HEK293 (cell line): ENCODE measurements around the gene CKS2.
A peak's percentile ranks its signal among the peaks of the same experiment; 100 is the strongest.

Experiments
- CTCF ChIA-PET: fragments of 350-600 bp; formaldehyde crosslinking; extraction: SDS; loops from one replicate; lab custom pipeline; 2021; ENCODE audit warnings: antibody characterized with exemption; lab: Yijun Ruan, JAX
- POLR2A ChIA-PET: fragments of 300-600 bp; formaldehyde crosslinking; extraction: SDS; loops from one replicate; lab custom pipeline; 2020; ENCODE audit warnings: antibody characterized with exemption, inconsistent platforms; lab: Yijun Ruan, JAX
- H3K27ac ChIP-seq: fragments of 200-500 bp; sonication (Bioruptor generic); 2 replicates; pipeline ENCODE4 v1.5.1; 2014; ENCODE audit warnings: low read depth, low read length, control low read depth, inconsistent platforms; ENCODE audit errors: extremely low read depth
- H3K36me3 ChIP-seq, 2 experiments: fragments of 200-500 bp in 1 of 2; sonication (Bioruptor generic) in 1 of 2; 1 replicate in 1 of 2; 2 replicates in 1 of 2; pipeline ENCODE4 v1.5.1; 2014 to 2017; ENCODE audit warnings: inconsistent platforms in 2 of 2, low read length in 2 of 2; ENCODE audit not compliant: control insufficient read depth in 2 of 2, insufficient read depth in 1 of 2
- H3K4me1 ChIP-seq: fragments of 200-500 bp; sonication (Bioruptor generic); 2 replicates; pipeline ENCODE4 v1.5.1; 2014; ENCODE audit warnings: mild to moderate bottlenecking, low read length, inconsistent platforms; ENCODE audit not compliant: control insufficient read depth, insufficient read depth
- H3K4me3 ChIP-seq: 2 replicates; pipeline ENCODE4 v1.5.1; 2011; ENCODE audit warnings: low read depth, mild to moderate bottlenecking, control low read depth, low read length, moderate library complexity
- H3K9me3 ChIP-seq: fragments of 200-500 bp; sonication (Bioruptor generic); 2 replicates; pipeline ENCODE4 v1.5.1; 2014; ENCODE audit warnings: low read depth, low read length, inconsistent platforms; ENCODE audit not compliant: control insufficient read depth, insufficient read depth
- BCL6B ChIP-seq: fragments of 450-650 bp; formaldehyde crosslinking; IDR thresholded peaks from 2 replicates; pipeline ENCODE4 v1.5.1; 2017; ENCODE audit warnings: missing biosample characterization, missing genetic modification characterization
- GLIS1 ChIP-seq: fragments of 450-650 bp; formaldehyde crosslinking; IDR thresholded peaks from 2 replicates; pipeline ENCODE4 v1.5.1; 2016; ENCODE audit warnings: missing biosample characterization, missing genetic modification characterization
- KLF1 ChIP-seq: fragments of 450-650 bp; formaldehyde crosslinking; IDR thresholded peaks from 2 replicates; pipeline ENCODE4 v1.5.1; 2016; ENCODE audit warnings: missing biosample characterization, missing genetic modification characterization
- KLF10 ChIP-seq: fragments of 450-650 bp; IDR thresholded peaks from 2 replicates; pipeline ENCODE4 v1.5.1; 2018; ENCODE audit warnings: missing biosample characterization, mild to moderate bottlenecking, missing genetic modification characterization
- MEIS1 ChIP-seq: sonication (generic); formaldehyde crosslinking; IDR thresholded peaks from 2 replicates; pipeline ENCODE4 v1.8.1; 2022; ENCODE audit warnings: missing genetic modification reagents, mild to moderate bottlenecking, borderline replicate concordance
- PRDM1 ChIP-seq: fragments of 450-650 bp; formaldehyde crosslinking; IDR thresholded peaks from 2 replicates; pipeline ENCODE4; 2016; ENCODE audit warnings: missing biosample characterization, missing genetic modification characterization
- PRDM10 ChIP-seq: fragments of 450-650 bp; formaldehyde crosslinking; IDR thresholded peaks from 2 replicates; pipeline ENCODE4 v1.5.1; 2016; ENCODE audit warnings: missing biosample characterization, missing genetic modification characterization
- SP2 ChIP-seq: fragments of 450-650 bp; formaldehyde crosslinking; IDR thresholded peaks from 2 replicates; pipeline ENCODE4 v1.5.1; 2016; ENCODE audit warnings: missing biosample characterization, missing genetic modification characterization
- WT1 ChIP-seq: fragments of 450-650 bp; formaldehyde crosslinking; IDR thresholded peaks from 2 replicates; pipeline ENCODE4 v1.5.1; 2016; ENCODE audit warnings: missing biosample characterization, missing genetic modification characterization
- ZNF114 ChIP-seq: fragments of 450-650 bp; formaldehyde crosslinking; IDR thresholded peaks from 2 replicates; pipeline ENCODE4 v1.5.0; 2017; ENCODE audit warnings: missing biosample characterization, missing genetic modification characterization
- ZNF169 ChIP-seq: fragments of 450-650 bp; formaldehyde crosslinking; IDR thresholded peaks from 2 replicates; pipeline ENCODE4 v1.5.1; 2016; ENCODE audit warnings: missing biosample characterization, missing genetic modification characterization
- ZNF19 ChIP-seq: fragments of 450-650 bp; formaldehyde crosslinking; IDR thresholded peaks from 2 replicates; pipeline ENCODE4; 2016; ENCODE audit warnings: missing biosample characterization, missing genetic modification characterization, low read depth
- ZNF324 ChIP-seq: fragments of 450-650 bp; formaldehyde crosslinking; IDR thresholded peaks from 2 replicates; pipeline ENCODE4 v1.5.1; 2016; ENCODE audit warnings: missing biosample characterization, missing genetic modification characterization
- ZNF366 ChIP-seq: fragments of 450-650 bp; formaldehyde crosslinking; conservative IDR thresholded peaks from 2 replicates; pipeline ENCODE4 v1.5.1; 2016; ENCODE audit warnings: missing biosample characterization, missing genetic modification characterization
- ZNF37A ChIP-seq: fragments of 450-650 bp; IDR thresholded peaks from 2 replicates; pipeline ENCODE4 v1.5.1; 2018; ENCODE audit warnings: missing biosample characterization, missing genetic modification characterization
- ZNF473 ChIP-seq: fragments of 450-650 bp; formaldehyde crosslinking; IDR thresholded peaks from 2 replicates; pipeline ENCODE4 v1.5.1; 2017; ENCODE audit warnings: missing biosample characterization, missing genetic modification characterization
- ZNF488 ChIP-seq: fragments of 450-650 bp; formaldehyde crosslinking; IDR thresholded peaks from 2 replicates; pipeline ENCODE4 v1.5.1; 2016; ENCODE audit warnings: missing biosample characterization, missing genetic modification characterization
- ZNF561 ChIP-seq: fragments of 450-650 bp; IDR thresholded peaks from 2 replicates; pipeline ENCODE4 v1.5.1; 2018; ENCODE audit warnings: missing biosample characterization, missing genetic modification characterization, borderline replicate concordance
- ZNF658 ChIP-seq: fragments of 450-650 bp; formaldehyde crosslinking; IDR thresholded peaks from 2 replicates; pipeline ENCODE4; 2016; ENCODE audit warnings: missing biosample characterization, missing genetic modification characterization
- TF ChIP-seq, protein P1 (sequence below): fragments of 450-650 bp; formaldehyde crosslinking; IDR thresholded peaks from 2 replicates; pipeline ENCODE4 v1.5.1; 2016; ENCODE audit warnings: missing biosample characterization, missing genetic modification characterization, borderline replicate concordance
- TF ChIP-seq, protein P2 (sequence below): fragments of 450-650 bp; formaldehyde crosslinking; optimal IDR thresholded peaks from 2 replicates; pipeline ENCODE3; 2016; ENCODE audit warnings: missing biosample characterization, mild to moderate bottlenecking, missing genetic modification characterization

The CKS2 gene

GRCh38 chr9:89309608-89310474 lies 1.2 kb upstream of the CKS2 start:
- POLR2A ChIA-PET = interaction anchor here (0.6 to 1.3 kb wide), 5 partner anchors 8 to 1038 kb away, joined by 3 to 11 read pairs (median 3); partner anchors contain the start of gene SECISBP2
- no peaks in the 10 kb centered on the region for H3K9me3 ChIP-seq
- TF ChIP-seq PRDM10 (tag by site-specific recombination) = 0 out of 2 replicates have a peak, but pooled peaks have one; percentile 20
- TF ChIP-seq GLIS1 (tag by site-specific recombination) = no peak
- TF ChIP-seq ZNF488 (tag by site-specific recombination) = no peak
- peak; percentile 27; the same call in 1 of the 2 replicates for TF ChIP-seq KLF1 (tag by site-specific recombination)
- TF ChIP-seq WT1 (tag by site-specific recombination) = no peak
- TF ChIP-seq, protein P1, sequence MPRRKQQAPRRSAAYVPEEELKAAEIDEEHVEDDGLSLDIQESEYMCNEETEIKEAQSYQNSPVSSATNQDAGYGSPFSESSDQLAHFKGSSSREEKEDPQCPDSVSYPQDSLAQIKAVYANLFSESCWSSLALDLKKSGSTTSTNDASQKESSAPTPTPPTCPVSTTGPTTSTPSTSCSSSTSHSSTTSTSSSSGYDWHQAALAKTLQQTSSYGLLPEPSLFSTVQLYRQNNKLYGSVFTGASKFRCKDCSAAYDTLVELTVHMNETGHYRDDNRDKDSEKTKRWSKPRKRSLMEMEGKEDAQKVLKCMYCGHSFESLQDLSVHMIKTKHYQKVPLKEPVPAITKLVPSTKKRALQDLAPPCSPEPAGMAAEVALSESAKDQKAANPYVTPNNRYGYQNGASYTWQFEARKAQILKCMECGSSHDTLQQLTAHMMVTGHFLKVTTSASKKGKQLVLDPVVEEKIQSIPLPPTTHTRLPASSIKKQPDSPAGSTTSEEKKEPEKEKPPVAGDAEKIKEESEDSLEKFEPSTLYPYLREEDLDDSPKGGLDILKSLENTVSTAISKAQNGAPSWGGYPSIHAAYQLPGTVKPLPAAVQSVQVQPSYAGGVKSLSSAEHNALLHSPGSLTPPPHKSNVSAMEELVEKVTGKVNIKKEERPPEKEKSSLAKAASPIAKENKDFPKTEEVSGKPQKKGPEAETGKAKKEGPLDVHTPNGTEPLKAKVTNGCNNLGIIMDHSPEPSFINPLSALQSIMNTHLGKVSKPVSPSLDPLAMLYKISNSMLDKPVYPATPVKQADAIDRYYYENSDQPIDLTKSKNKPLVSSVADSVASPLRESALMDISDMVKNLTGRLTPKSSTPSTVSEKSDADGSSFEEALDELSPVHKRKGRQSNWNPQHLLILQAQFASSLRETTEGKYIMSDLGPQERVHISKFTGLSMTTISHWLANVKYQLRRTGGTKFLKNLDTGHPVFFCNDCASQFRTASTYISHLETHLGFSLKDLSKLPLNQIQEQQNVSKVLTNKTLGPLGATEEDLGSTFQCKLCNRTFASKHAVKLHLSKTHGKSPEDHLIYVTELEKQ (tag by site-specific recombination) = no peak
- TF ChIP-seq ZNF324 (tag by site-specific recombination) = no peak
- TF ChIP-seq, all 188 proteins: peak for 2
- Histone ChIP-seq H3K4me3 (peak overlapping the region; percentile 77), H3K4me1 (peaks cover 5% of the 10 kb centered on the region; the same call in 1 of the 2 replicates), H3K27ac (peak overlapping the region; percentile 94), H3K36me3 (peaks cover 0 to 27% of the 10 kb centered on the region in 2 experiments; a peak in 1 of 3 replicates)
- CTCF ChIA-PET = no interaction called here

GRCh38 chr9:89311346-89312221 lies 589 bp downstream of the CKS2 start:
- peak overlapping the region; percentile 95 for H3K4me3 ChIP-seq
- H3K4me1 ChIP-seq = peaks cover 5% of the 10 kb centered on the region; the same call in 1 of the 2 replicates
- ChIA-PET POLR2A (interaction anchor here (0.6 to 2.1 kb wide), 4 partner anchors 9 to 293 kb away, joined by 3 to 6 read pairs (median 4); partner anchors contain the start of gene GADD45G), CTCF (interaction anchor here (0.7 kb wide), 1 partner anchor 830 kb away, joined by 3 read pairs; no protein-coding TSS in a partner anchor)
- peaks cover 9 to 43% of the 10 kb centered on the region in 2 experiments; a peak in 2 of 3 replicates for H3K36me3 ChIP-seq
- H3K9me3 ChIP-seq = no peaks in the 10 kb centered on the region
- H3K27ac ChIP-seq = peak overlapping the region; percentile 58
- TF ChIP-seq BCL6B (no peak), ZNF19 (no peak), ZNF114 (tag by site-specific recombination) (no peak), ZNF37A (tag by site-specific recombination) (no peak), ZNF561 (tag by site-specific recombination) (no peak), MEIS1 (no peak), ZNF169 (tag by site-specific recombination) (no peak), SP2 (tag by site-specific recombination) (no peak), ZNF658 (no peak), ZNF473 (tag by site-specific recombination) (no peak), PRDM1 (tag by site-specific recombination) (peak; percentile 51; the same call in 1 of the 2 replicates), KLF10 (tag by site-specific recombination) (no peak), ZNF366 (tag by site-specific recombination) (no peak)
- TF ChIP-seq, protein P2, sequence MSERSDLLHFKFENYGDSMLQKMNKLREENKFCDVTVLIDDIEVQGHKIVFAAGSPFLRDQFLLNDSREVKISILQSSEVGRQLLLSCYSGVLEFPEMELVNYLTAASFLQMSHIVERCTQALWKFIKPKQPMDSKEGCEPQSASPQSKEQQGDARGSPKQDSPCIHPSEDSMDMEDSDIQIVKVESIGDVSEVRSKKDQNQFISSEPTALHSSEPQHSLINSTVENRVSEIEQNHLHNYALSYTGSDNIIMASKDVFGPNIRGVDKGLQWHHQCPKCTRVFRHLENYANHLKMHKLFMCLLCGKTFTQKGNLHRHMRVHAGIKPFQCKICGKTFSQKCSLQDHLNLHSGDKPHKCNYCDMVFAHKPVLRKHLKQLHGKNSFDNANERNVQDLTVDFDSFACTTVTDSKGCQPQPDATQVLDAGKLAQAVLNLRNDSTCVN (tag by site-specific recombination) = peak; percentile 0
